ENCODE results near the gene SRMS.

The SRMS gene

DNA sequence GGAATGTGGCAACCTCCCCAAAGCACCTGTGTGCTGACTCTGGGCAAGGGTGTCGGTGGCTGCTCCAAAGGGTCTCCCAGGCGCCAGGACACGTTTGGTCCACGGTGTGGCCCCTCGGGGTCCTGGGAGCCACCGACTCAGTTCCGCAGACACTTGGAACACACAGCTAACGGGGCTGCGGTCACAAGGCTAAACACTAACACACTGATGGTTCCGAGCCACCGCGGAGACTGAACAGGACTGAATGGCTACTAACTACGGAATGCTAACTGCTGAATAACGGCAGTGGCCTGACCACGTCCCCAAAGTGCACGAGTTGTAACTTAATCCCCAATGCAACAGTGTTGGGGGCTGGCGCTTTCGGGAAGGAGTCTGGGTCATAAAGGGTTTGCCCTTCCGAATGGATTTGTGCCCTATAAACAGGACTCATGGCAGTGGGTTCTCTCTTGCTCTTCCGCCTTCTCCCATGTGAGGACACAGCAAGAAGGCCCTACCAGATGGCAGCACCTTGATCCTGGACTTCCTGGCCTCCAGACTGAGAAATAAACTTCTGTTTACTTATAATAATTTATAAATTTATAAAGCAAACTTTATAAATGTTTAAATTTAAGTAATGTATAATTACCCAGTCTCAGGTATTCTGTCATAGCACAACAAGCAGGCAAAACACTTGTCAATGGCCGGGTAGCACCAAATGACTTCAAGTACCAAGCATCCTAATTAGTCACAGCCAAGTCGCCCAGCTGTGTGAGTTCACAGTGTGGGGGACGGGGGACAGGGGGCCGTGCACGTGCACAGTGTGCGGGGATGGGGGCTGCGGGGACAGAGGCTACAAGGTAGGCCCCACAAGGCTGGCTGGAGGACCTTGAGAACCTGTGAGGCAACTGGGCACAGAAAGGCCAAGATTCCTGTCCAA, 46.4 kb downstream of the SRMS start:
- Histone ChIP-seq H3K9me3 (ENCODE audit: control insufficient read depth, low read length) (no peaks in the 10 kb centered on the region), H3K4me1 (ENCODE audit: control insufficient read depth, insufficient read depth, low read length, poor library complexity, severe bottlenecking) (peaks cover 19% of the 10 kb centered on the region), H3K27me3 (replicated peaks; ENCODE audit: control insufficient read depth, insufficient read depth, low read length, poor library complexity, severe bottlenecking) (peaks cover 24% of the 10 kb centered on the region), H3K36me3 (ENCODE audit: control insufficient read depth, insufficient read depth, low read length) (no peaks in the 10 kb centered on the region), H3K4me3 (ENCODE audit: insufficient read depth, low read depth, low read length, poor library complexity, severe bottlenecking) (no peak overlapping the region), H3K27ac (ENCODE audit: insufficient read depth, low read length, poor library complexity, severe bottlenecking) (no peak overlapping the region)
- DNase-seq: no peak

DNA sequence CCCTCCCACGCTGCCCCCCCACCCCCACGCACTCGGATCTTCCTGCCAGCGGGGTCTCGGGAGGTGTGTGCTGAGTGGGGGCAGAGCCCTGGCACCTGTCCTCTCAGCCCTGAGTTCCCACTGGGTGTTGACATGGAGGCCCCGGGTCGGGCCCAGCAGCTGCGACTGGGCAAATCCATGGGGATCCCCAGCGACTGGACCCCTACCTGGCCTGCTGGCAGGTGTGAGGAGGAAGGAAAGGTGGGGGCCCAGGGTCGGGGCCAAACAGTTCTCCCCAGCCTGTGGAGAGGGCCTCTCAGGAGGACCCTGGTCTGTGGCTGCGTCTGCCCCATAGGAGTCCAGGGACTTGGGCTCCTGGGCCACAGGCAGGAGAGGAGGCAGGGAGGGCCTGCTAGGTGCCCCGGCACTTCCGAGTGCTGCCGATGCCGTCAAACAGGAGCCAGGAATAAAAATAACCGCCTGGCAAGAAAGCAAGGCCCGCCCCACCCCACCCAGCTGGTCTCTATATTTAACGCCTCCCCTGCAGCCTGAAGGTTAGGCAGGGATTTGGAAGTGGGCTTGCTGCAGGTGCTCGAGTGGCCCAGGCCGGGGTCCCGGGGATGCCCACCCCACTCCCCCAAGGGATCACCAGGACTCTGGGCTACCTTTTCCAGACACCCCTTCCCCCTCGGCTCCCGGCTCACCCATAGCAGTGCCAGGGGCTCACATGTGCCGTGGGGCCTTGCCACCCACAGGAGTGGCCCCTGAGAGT, 47.2 kb downstream of the SRMS start:
- H3K36me3 ChIP-seq (ENCODE audit: control insufficient read depth, insufficient read depth, low read length): no peaks in the 10 kb centered on the region
- H3K9me3 ChIP-seq (ENCODE audit: control insufficient read depth, low read length): no peaks in the 10 kb centered on the region
- no peak overlapping the region for H3K4me3 ChIP-seq (ENCODE audit: insufficient read depth, low read depth, low read length, poor library complexity, severe bottlenecking)
- H3K27ac ChIP-seq (ENCODE audit: insufficient read depth, low read length, poor library complexity, severe bottlenecking): no peak overlapping the region
- H3K27me3 ChIP-seq (replicated peaks; ENCODE audit: control insufficient read depth, insufficient read depth, low read length, poor library complexity, severe bottlenecking): peaks cover 24% of the 10 kb centered on the region
- no peak for DNase-seq
- peaks cover 21% of the 10 kb centered on the region for H3K4me1 ChIP-seq (ENCODE audit: control insufficient read depth, insufficient read depth, low read length, poor library complexity, severe bottlenecking)

DNA sequence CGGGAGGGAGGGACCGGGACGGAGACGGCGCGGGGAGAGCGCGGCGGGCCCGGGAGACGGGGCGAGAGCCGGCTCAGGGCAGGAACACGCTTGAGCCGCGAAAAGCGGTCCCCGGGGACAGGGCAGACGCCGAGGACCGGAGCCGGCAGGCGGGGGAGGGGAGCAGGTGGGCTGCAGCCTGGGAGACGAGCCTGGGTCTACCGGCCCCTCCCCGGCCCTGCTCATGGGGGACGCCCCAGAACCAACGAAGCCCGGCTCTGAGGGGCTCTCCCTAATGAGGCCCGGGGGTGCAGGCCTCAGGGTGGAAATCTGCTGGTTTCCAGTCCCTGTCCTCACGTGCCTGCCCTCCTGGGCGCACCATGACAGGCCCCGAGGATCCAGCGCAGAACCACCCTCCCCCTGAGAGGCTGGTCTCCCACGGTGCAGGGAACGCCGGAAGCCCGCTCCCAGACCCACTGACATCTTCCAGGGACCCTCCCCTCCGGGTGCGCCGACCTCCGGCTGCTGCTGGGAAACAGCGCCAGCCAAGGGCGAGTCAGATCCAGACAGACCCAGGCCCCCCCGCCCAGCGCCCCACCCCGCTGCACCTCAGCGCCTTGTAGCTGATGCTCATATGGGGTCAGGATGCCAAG, 48.1 kb downstream of the SRMS start:
- peaks cover 24% of the 10 kb centered on the region for H3K27me3 ChIP-seq (replicated peaks; ENCODE audit: control insufficient read depth, insufficient read depth, low read length, poor library complexity, severe bottlenecking)
- H3K27ac ChIP-seq (ENCODE audit: insufficient read depth, low read length, poor library complexity, severe bottlenecking): no peak overlapping the region
- no peak for DNase-seq
- H3K4me1 ChIP-seq (ENCODE audit: control insufficient read depth, insufficient read depth, low read length, poor library complexity, severe bottlenecking): peaks cover 21% of the 10 kb centered on the region
- H3K4me3 ChIP-seq (ENCODE audit: insufficient read depth, low read depth, low read length, poor library complexity, severe bottlenecking): peak overlapping the region; percentile 37
- no peaks in the 10 kb centered on the region for H3K9me3 ChIP-seq (ENCODE audit: control insufficient read depth, low read length)
- H3K36me3 ChIP-seq (ENCODE audit: control insufficient read depth, insufficient read depth, low read length): no peaks in the 10 kb centered on the region

DNA sequence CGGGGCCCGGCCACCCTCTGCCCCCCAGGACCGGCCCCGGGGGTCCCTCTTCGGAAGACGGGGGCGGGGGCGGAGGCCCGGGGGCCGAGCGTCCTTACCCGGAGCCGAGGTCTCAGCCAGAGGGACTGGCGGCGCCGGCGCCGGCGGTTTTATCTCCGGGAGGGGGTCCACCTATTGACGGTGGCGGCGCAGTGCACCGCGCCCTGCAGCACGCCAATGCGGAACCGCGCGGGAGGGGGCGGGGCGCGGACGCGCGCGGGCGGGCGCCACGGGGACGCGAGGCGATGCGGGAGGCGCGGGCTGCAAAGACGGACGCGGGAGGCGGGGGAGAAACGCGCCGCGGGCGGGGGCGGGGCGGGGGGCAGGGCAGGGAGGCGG, 48.6 kb downstream of the SRMS start, which contains the start of gene EEF1A2:
EEF1A2 (minus strand) TSS at position 124 of the 378 bp plus-strand sequence. CDS start 1,320 bp downstream, outside the sequence.
- Histone ChIP-seq H3K27ac (ENCODE audit: insufficient read depth, low read length, poor library complexity, severe bottlenecking) (no peak within 1 kb of the TSS), H3K36me3 (ENCODE audit: control insufficient read depth, insufficient read depth, low read length) (no peaks in the 10 kb centered on the region), H3K9me3 (ENCODE audit: control insufficient read depth, low read length) (no peaks in the 10 kb centered on the region), H3K4me3 (ENCODE audit: insufficient read depth, low read depth, low read length, poor library complexity, severe bottlenecking) (peak within 1 kb of the TSS; percentile 37), H3K27me3 (replicated peaks; ENCODE audit: control insufficient read depth, insufficient read depth, low read length, poor library complexity, severe bottlenecking) (peaks cover 24% of the 10 kb centered on the region), H3K4me1 (ENCODE audit: control insufficient read depth, insufficient read depth, low read length, poor library complexity, severe bottlenecking) (peaks cover 21% of the 10 kb centered on the region)
- DNase-seq: peak; percentile 43 to 47 (median 47)

DNA sequence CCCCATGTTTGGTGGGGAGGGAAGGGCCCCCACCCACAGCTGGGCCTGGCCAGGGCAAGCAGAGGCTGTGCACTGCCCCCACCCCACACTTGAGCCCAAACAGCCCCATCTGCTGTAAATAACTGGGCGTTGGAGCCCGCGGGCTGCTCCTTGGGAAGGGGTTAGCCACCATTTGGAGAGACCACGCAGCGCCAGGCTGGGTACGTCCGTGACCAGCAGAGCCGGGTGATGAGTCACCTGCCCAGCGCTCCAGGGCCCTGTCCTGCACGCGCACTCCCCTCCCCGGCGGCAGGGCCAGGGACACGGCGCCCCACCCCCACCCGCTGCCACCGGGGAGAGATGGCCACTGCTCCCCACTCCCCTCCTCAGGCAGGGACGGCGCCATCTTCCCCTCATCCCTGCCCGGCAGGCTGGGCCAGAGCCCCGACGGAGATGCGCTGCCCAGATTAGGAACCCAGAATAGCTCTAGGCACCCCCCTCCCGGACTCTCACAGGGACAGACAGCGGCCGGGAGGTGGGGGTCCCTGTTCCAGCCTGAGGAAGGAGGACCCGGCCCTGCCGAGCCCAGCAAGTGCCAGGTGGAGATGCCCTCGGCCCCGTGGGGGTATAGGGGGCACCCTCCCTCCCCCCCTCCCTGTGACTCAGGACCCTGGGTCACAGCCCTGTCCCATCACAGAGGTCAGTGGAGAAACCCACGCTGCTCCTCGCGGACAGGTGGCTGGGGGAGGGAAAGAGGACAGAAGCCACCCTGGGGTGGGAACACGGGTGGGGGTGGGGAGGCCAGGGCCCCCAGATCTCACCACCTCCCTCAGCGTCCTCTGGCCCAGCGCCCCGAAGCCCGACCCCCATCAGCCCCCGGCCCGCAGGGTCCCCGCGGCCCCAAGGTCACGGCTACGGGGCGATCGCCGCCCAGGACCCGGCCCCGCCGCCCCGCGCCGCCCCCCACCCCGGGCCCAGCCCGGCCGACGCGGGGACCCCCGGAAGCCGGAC, 49.3 kb downstream of the SRMS start:
- Histone ChIP-seq H3K36me3 (ENCODE audit: control insufficient read depth, insufficient read depth, low read length) (no peaks in the 10 kb centered on the region), H3K4me1 (ENCODE audit: control insufficient read depth, insufficient read depth, low read length, poor library complexity, severe bottlenecking) (peaks cover 21% of the 10 kb centered on the region), H3K9me3 (ENCODE audit: control insufficient read depth, low read length) (no peaks in the 10 kb centered on the region), H3K4me3 (ENCODE audit: insufficient read depth, low read depth, low read length, poor library complexity, severe bottlenecking) (no peak overlapping the region), H3K27ac (ENCODE audit: insufficient read depth, low read length, poor library complexity, severe bottlenecking) (no peak overlapping the region), H3K27me3 (replicated peaks; ENCODE audit: control insufficient read depth, insufficient read depth, low read length, poor library complexity, severe bottlenecking) (peaks cover 24% of the 10 kb centered on the region)
- DNase-seq: no peak

DNA sequence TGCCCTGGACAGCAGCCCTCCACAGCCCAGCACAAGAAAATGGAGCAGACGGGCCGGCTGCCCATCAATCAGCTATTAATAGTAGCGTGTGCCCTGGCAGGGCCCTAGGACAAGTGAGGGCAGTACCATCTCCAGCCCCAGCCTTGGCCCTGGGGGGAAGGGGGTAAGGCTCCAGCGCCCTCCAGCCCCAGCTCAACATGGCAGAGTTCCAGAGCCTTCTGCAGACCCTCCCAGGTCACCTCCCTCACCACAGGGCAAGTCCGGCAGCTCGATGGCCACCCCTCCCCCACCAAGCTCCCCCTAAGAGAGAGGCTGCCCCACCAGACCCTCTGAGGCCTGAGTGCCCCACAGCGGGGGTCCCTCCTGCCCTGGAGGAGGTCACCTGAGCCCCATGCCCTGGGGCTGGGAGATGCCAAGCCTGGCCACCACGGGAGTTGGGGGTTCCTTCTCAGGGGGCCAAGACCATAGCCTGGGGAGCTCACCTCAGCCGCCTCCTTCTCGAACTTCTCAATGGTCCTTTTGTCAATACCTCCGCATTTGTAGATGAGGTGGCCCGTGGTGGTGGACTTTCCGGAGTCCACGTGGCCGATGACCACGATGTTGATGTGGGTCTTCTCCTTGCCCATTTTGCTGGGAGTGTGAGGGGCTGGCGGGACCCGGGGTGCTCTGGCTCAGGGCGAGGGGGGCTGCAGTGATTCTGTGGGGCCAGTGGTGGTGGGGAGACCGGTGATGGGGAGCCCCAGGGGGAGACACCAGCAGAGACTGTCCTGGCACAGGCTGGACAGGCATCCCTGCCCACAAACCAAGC, 50.2 kb downstream of the SRMS start:
- Histone ChIP-seq H3K4me1 (ENCODE audit: control insufficient read depth, insufficient read depth, low read length, poor library complexity, severe bottlenecking) (peaks cover 21% of the 10 kb centered on the region), H3K9me3 (ENCODE audit: control insufficient read depth, low read length) (no peaks in the 10 kb centered on the region), H3K4me3 (ENCODE audit: insufficient read depth, low read depth, low read length, poor library complexity, severe bottlenecking) (no peak overlapping the region), H3K36me3 (ENCODE audit: control insufficient read depth, insufficient read depth, low read length) (no peaks in the 10 kb centered on the region), H3K27ac (ENCODE audit: insufficient read depth, low read length, poor library complexity, severe bottlenecking) (no peak overlapping the region), H3K27me3 (replicated peaks; ENCODE audit: control insufficient read depth, insufficient read depth, low read length, poor library complexity, severe bottlenecking) (peaks cover 24% of the 10 kb centered on the region)
- no peak for DNase-seq

DNA sequence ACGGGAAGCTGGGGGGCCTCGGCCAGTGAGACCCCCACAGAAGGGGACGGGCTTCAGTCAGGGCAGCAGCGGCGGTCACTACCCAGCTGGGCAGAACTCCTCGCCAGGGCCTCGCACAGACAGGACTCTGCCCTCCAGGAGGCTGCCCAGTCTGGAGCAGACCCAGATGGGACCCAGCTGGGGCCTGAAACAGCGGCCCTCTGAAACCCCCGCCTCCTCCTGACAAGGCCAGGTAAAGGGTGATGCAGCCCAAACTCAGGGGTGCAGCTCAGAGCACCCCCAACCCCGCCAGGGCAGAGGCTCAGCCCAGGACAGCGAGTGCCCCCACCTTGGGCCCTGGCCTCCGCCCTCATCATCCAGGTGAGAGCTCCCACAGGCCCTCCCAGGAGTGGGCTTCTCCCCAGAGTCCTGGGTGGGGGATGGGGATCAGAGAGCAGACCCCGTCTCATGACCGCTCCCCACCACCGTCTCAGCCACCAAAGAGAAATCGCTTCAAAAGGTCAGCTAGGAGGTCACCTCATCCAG, 50.9 kb downstream of the SRMS start:
- Histone ChIP-seq H3K9me3 (ENCODE audit: control insufficient read depth, low read length) (no peaks in the 10 kb centered on the region), H3K27ac (ENCODE audit: insufficient read depth, low read length, poor library complexity, severe bottlenecking) (no peak overlapping the region), H3K36me3 (ENCODE audit: control insufficient read depth, insufficient read depth, low read length) (no peaks in the 10 kb centered on the region), H3K27me3 (replicated peaks; ENCODE audit: control insufficient read depth, insufficient read depth, low read length, poor library complexity, severe bottlenecking) (peaks cover 24% of the 10 kb centered on the region), H3K4me1 (ENCODE audit: control insufficient read depth, insufficient read depth, low read length, poor library complexity, severe bottlenecking) (peaks cover 21% of the 10 kb centered on the region), H3K4me3 (ENCODE audit: insufficient read depth, low read depth, low read length, poor library complexity, severe bottlenecking) (peak overlapping the region; percentile 4)
- no peak for DNase-seq

DNA sequence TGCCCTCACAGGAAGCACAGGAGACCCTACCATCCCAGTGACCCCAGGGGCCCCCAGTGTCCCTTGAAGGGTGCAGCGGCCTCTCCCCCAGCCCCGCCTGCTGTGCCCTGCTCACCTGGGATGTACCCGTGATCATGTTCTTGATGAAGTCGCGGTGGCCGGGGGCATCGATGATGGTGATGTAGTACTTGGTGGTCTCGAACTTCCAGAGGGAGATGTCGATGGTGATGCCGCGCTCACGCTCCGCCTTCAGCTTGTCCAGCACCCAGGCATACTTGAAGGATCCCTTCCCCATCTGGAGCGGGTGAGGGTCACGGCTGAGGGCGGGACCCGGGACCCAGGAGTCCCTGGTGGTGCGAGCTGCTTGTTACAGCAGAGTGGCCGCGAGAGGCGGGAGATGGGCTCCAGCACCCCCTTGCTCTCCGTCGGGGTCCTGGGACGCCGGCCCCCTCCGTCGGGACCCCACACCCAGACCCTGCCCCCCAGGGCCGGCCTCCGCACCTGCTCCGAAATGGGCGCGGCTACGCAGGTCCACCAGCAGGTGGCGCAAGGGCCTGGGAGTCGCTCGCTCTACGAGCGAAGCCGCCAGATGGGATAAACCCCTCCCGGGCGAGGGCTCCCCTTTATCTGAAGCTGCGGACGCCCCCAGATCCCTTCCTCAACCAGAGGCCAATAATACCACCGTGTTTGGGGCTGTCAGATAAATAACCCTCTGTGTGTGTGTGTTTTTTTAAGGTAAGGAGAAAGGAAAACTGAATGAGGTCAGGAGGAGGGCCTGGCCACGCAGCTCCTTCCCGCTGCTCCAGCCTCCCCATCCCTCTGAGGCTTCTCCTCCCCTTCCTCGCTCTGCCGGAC, 51.6 kb downstream of the SRMS start:
- Histone ChIP-seq H3K36me3 (ENCODE audit: control insufficient read depth, insufficient read depth, low read length) (no peaks in the 10 kb centered on the region), H3K27me3 (replicated peaks; ENCODE audit: control insufficient read depth, insufficient read depth, low read length, poor library complexity, severe bottlenecking) (peaks cover 24% of the 10 kb centered on the region), H3K27ac (ENCODE audit: insufficient read depth, low read length, poor library complexity, severe bottlenecking) (no peak overlapping the region), H3K9me3 (ENCODE audit: control insufficient read depth, low read length) (no peaks in the 10 kb centered on the region), H3K4me3 (ENCODE audit: insufficient read depth, low read depth, low read length, poor library complexity, severe bottlenecking) (peak overlapping the region; percentile 4), H3K4me1 (ENCODE audit: control insufficient read depth, insufficient read depth, low read length, poor library complexity, severe bottlenecking) (peaks cover 21% of the 10 kb centered on the region)
- DNase-seq: peak; percentile 46 to 71 (median 59)

Data from effector memory CD4-positive, alpha-beta T cell (primary cell).